A673 (cell line): ENCODE measurements around the gene PTPRK.

Experiments used
- CTCF ChIP-seq: fragments of 300-800, 200-600 bp; sonication (generic); conservative IDR thresholded peaks from 2 replicates; pipeline ENCODE4 v1.5.1; 2017; ENCODE audit warnings: low read depth, mild to moderate bottlenecking, antibody characterized with exemption, low read length, moderate library complexity, mixed read lengths
- EZH2 ChIP-seq: fragments of 200-600 bp; sonication (generic); IDR thresholded peaks from 2 replicates; pipeline ENCODE4 v1.6.1; 2017; ENCODE audit warnings: borderline replicate concordance, low read depth, mild to moderate bottlenecking, mixed read lengths, antibody characterized with exemption, low read length; ENCODE audit not compliant: poor library complexity, severe bottlenecking

- TF ChIP-seq CTCF (no peak), EZH2 (no peak)
Measured at GRCh38 chr6:128316258-128316929, 204.0 kb downstream of the PTPRK start.
